GM18909 (cell line): ENCODE results near the gene MCAT.

Source experiments
- ATAC-seq: cut with Tn5 transposase; IDR thresholded peaks from one replicate; pipeline ENCODE4 v1.9.1; 2021; ENCODE audit warnings: mild to moderate bottlenecking; ENCODE audit not compliant: unreplicated experiment, poor library complexity

The MCAT gene, protein sequence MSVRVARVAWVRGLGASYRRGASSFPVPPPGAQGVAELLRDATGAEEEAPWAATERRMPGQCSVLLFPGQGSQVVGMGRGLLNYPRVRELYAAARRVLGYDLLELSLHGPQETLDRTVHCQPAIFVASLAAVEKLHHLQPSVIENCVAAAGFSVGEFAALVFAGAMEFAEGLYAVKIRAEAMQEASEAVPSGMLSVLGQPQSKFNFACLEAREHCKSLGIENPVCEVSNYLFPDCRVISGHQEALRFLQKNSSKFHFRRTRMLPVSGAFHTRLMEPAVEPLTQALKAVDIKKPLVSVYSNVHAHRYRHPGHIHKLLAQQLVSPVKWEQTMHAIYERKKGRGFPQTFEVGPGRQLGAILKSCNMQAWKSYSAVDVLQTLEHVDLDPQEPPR

DNA sequence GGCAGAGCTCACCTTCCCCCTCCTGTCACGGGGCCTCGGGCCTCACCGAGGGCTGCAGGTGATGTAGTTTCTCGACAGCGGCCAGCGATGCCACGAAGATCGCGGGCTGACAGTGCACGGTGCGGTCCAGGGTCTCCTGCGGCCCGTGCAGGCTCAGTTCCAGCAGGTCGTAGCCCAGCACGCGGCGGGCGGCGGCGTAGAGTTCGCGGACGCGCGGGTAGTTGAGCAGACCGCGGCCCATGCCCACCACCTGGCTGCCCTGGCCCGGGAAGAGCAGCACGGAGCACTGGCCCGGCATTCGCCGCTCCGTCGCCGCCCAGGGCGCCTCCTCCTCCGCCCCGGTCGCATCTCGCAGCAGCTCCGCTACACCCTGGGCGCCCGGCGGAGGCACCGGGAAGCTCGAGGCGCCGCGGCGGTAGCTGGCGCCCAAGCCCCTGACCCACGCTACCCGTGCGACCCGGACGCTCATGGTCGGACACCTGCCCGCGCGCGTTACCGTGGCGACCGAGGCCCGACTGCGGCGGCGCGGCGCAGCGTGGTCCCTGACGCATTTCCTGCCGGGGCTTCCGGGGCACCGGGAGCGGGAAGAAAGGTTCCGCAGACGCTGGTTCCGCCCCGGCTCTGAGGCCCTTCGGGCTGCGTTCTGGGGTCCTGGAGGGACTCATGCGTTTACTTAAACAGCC lies at the start of gene MCAT:
TSS of gene MCAT (minus strand) at position 519 of the 683 bp plus-strand sequence. CDS start at position 469, 50 bp downstream.
- ATAC-seq = peak; percentile 83

- ATAC-seq = no peak
Measured at GRCh38 chr22:43191831-43192230, 48.6 kb upstream of the MCAT start.

DNA sequence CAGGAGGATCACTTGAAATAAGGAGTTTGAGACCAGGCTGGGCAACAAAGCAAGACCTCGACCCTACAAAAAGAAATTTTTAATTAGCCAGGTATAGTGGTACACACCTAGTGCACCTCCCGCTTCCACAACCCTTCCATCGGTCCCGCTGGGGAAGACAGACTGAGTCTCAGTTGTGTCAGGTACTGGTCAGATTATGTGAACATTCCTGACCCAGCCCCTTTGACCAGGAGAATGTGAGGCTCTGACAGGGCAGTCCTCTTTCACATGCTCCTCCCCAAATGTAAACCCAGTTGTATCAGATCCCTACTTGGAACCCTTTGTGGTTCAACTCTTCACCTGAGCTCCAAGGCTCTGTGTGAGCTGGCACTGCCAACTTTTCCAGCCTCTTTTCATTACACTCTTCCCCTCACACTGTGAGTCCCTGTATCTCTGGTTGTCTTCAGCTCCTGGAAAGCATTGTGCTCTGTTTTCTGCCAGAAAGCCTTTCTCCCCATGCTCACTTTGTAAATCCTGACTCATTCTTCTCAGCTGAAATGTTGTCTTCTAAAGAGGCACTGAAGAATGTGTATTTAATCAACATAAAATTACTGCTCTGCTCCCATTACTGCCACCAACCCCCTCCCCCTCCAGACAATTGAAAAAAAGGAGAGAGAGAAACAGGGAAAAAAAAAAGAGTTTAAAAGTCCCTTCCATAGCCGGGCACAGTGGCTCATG lies 45.8 kb upstream of the MCAT start:
- no peak for ATAC-seq

GRCh38 chr22:43187171-43188099 lies 44.2 kb upstream of the MCAT start:
- peak; percentile 87 for ATAC-seq

GRCh38 chr22:43186272-43187170 lies 43.3 kb upstream of the MCAT start, which contains the start of gene TTLL12:
TSS of gene TTLL12 (minus strand) at chr22:43187134. CDS start at chr22:43187069, 65 bp downstream.
- ATAC-seq = peak; percentile 58

DNA sequence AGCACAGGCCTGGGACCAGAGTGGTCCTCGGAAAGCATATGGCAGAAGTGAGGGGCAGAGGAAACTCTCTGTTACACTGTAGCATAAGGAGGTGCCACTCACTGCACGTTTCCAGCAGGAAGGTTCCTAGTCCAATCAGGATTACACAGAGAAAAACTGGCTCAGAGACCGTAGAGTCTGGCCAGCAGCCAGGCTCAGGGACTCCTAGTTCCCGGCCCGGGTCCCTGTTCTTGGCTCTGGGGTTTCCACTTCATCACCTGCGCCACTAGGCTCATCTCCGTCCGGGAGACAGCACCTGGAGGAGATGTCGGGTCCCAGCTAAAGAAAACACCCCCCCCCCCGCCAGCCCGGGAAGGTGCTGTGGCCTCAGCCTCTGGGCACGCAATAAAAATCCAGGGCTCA lies 42.7 kb upstream of the MCAT start:
- no peak for ATAC-seq

DNA sequence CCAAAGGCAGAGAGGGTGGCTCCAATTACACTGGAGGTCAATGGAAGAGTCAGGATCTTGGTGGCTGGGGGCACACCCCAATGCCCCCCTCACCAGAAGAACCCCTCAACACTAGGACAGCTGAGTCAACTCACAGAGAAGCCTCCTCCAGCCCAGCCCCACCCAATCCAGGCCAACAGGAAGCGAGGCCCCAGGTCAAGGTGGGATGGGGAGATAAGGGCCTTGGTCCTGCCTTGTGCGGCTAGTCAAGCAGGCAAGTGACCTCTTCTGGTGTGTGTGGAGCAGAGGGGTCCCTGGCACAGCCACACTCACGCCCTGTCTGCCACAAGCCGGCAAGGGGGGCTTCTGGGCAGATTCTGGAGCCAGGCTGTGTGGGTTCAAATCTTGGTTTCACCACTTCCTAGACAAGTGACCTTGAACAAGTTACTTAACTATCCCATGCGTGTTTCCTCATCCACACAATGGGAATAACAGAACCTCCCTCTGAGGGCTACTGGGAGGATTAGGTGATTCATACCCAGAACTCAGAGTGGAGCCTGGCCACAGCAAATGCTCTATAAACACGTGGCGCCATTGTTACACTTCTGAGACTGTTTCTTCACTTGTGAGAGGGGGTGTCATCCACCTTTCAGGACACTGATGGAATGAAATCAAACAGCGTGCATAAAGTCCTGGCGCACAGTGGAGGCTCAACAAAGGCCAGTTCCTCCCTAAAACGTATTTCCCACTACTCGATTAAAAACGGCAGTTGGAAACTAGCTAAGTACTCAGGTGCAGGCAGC lies 40.5 kb upstream of the MCAT start:
- no peak for ATAC-seq

GRCh38 chr22:43182726-43183125 lies 39.5 kb upstream of the MCAT start:
- ATAC-seq = no peak

DNA sequence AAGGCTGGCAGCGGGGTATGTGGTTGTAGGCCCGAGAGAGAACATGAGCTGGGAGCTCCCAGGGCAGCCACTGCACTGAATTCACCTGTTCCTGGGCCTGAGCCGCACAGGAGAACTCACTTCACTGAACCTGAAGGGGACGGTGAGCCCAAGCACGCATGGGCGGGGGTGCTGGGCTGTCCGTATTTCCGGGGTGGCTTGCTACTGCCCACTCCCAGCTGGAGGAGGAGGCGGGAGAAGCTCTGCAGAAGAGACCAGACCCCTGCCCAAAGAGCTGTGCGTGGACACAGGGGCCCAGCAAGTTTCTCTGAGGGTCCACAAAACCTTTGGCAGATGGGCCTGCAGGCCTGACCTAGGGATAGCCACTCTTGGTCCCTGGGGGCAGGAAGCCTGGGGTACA lies 38.9 kb upstream of the MCAT start:
- no peak for ATAC-seq

GRCh38 chr22:43181321-43182076 lies 38.3 kb upstream of the MCAT start:
- no peak for ATAC-seq

DNA sequence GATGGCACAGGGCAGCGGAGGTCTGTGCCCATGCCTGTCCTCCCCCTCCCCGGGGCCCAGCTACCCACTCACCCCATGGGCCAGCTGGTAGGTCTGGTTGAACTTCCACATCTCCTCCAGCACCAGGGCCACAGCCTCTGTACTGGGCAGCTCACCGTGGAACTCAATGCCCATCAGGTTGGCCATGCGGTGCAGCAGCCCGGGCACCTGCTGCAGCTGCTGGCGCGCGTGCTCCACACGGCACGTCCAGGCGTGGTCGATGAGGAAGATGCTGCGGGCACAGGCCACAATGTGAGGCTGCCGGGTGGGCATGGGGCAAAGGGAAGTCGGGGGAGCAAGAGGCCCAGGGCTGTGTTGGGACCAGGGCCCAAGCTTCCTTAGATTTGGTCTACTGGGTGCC lies 37.5 kb upstream of the MCAT start:
- no peak for ATAC-seq

- ATAC-seq = no peak
Measured at GRCh38 chr22:43179911-43180195, 36.7 kb upstream of the MCAT start.

- ATAC-seq = no peak
Measured at GRCh38 chr22:43179146-43179910, 36.1 kb upstream of the MCAT start.

DNA sequence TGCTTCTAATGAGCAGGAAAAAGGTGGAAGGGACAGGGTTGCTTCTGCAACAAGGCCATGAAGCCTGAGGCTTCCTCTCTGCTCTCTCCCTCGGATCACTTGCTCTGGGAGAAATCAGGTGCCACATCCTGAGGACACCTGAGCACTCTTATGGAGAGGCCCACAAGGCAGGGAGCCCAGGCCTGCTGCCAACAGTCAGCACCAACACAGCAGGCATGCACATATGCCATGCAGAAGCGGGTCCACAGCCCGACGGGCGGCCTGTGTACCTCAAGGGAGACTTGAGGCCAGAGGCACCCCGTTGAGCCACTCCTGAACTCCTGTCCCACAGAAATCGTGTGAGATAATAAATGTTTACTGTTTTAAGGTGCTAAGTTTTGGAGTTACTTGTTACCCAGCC lies 34.3 kb upstream of the MCAT start:
- ATAC-seq = no peak

DNA sequence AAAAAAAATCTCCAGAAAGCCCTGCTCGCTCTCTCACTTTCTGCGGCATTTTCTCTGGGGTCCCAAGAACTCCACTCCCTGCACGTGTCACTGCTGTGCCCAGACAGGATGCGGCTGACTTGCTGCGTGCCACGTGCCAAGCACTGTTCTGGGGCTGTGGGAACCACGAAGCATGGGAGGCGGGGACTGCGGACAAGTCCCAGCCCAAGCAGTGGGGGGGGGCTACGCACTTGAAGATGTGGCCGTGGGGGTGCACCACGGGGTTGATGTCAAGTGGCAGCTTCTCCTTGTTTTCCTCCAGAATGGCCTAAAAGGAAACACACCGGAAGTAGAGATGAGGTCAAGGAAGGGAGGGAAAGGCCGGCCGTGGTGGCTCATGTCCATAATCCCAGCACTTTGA lies 32.9 kb upstream of the MCAT start:
- no peak for ATAC-seq

DNA sequence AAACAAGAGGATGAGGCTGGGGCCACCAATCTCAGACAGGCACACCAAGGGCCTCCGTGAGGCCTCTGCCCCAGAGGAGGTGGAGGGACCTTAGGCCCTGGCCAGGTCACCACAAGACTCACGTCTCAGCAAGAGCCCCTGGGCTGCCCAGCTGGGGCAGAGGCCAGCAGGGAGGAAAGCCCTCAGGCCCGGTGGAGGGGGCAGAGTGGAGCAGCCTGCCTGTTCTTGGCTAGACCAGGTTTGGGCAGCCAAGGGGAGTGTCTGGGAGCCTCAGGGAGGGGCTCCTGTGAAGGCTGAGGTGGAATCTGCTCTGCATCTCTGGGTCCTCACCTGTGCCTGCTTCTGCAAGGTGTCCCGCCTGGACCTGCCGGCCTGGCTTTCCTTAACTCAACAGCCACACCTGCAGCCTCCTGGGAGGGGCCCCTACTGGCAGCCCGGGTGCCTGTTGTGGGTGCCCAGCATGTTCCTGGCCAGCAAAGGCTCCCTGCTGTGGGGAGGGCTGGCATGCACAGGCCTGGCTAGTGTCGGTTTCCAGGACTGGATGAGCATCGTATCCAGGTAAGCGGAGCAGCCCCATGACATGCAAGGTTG lies 31.8 kb upstream of the MCAT start:
- ATAC-seq = no peak
